HEK293T (cell line): ENCODE data around the gene POLR3GL.

ENCODE experiments used
- CTCF ChIA-PET: fragments of 350-600 bp; formaldehyde crosslinking; extraction: SDS; loops from one replicate; lab custom pipeline; 2021; ENCODE audit warnings: antibody characterized with exemption, inconsistent platforms; lab: Yijun Ruan, JAX
- POLR2A ChIA-PET: fragments of 350-600 bp; formaldehyde crosslinking; extraction: SDS; loops from one replicate; lab custom pipeline; 2020; ENCODE audit warnings: antibody characterized with exemption, inconsistent platforms; lab: Yijun Ruan, JAX
- DNase-seq: peaks from one replicate; pipeline ENCODE4 v3.0.0; 2012; ENCODE audit warnings: mixed read lengths; ENCODE audit errors: extremely low spot score
- ARNT ChIP-seq: fragments of 450-650 bp; IDR thresholded peaks from 2 replicates; pipeline ENCODE4 v1.6.1; 2017; ENCODE audit warnings: mild to moderate bottlenecking
- BHLHE40 ChIP-seq: fragments of 450-650 bp; IDR thresholded peaks from 2 replicates; pipeline ENCODE4 v1.6.1; 2016; ENCODE audit warnings: mild to moderate bottlenecking, moderate library complexity, borderline replicate concordance
- CTBP1 ChIP-seq: fragments of 450-650 bp; IDR thresholded peaks from 2 replicates; pipeline ENCODE4 v1.6.1; 2016; ENCODE audit warnings: borderline replicate concordance
- ELF4 ChIP-seq: fragments of 450-650 bp; IDR thresholded peaks from 2 replicates; pipeline ENCODE4 v1.6.1; 2017; ENCODE audit warnings: antibody characterized with exemption
- FOXA1 ChIP-seq: fragments of 450-650 bp; IDR thresholded peaks from 2 replicates; pipeline ENCODE4 v1.6.1; 2016; ENCODE audit warnings: mild to moderate bottlenecking
- FOXK2 ChIP-seq: fragments of 450-650 bp; IDR thresholded peaks from 2 replicates; pipeline ENCODE4 v1.6.1; 2016; ENCODE audit warnings: mild to moderate bottlenecking
- FOXM1 ChIP-seq: fragments of 450-650 bp; IDR thresholded peaks from 2 replicates; pipeline ENCODE4 v1.6.1; 2017; ENCODE audit warnings: mild to moderate bottlenecking, borderline replicate concordance
- HDGF ChIP-seq: fragments of 450-650 bp; IDR thresholded peaks from 2 replicates; pipeline ENCODE4 v1.6.1; 2017; ENCODE audit warnings: antibody characterized with exemption, borderline replicate concordance
- L3MBTL2 ChIP-seq: fragments of 450-650 bp; conservative IDR thresholded peaks from 2 replicates; pipeline ENCODE4 v1.6.1; 2016; ENCODE audit warnings: mild to moderate bottlenecking
- LEF1 ChIP-seq: fragments of 450-650 bp; IDR thresholded peaks from 2 replicates; pipeline ENCODE4 v1.6.1; 2017; ENCODE audit warnings: mild to moderate bottlenecking, borderline replicate concordance
- SP1 ChIP-seq: fragments of 450-650 bp; IDR thresholded peaks from 2 replicates; pipeline ENCODE4 v1.6.1; 2017
- SUZ12 ChIP-seq: fragments of 450-650 bp; IDR thresholded peaks from 2 replicates; pipeline ENCODE4 v1.6.1; 2016; ENCODE audit warnings: mild to moderate bottlenecking
- TARDBP ChIP-seq: fragments of 450-650 bp; IDR thresholded peaks from 2 replicates; pipeline ENCODE4 v1.6.1; 2016
- ZNF384 ChIP-seq: fragments of 450-650 bp; IDR thresholded peaks from 2 replicates; pipeline ENCODE4 v1.6.1; 2016
- TF ChIP-seq, protein P1 (sequence below): fragments of 450-650 bp; IDR thresholded peaks from 2 replicates; pipeline ENCODE4 v1.6.1; 2016

Gene POLR3GL

GRCh38 chr1:145978854-145979745 is 14.6 kb downstream of the POLR3GL start:
- CTCF ChIA-PET: interaction anchor here (0.9 to 4.6 kb wide), 15 partner anchors 8 to 133 kb away, joined by 3 to 42 read pairs (median 6); partner anchors contain the start of genes ANKRD34A, LIX1L, NUDT17 and POLR3GL
- TF ChIP-seq ZNF384 (no peak), L3MBTL2 (no peak), FOXK2 (no peak), HDGF (0 out of 2 replicates have a peak, but pooled peaks have one; percentile 22), LEF1 (no peak), ELF4 (peak; percentile 20; the same call in 1 of the 2 replicates), SUZ12 (no peak), CTBP1 (no peak), FOXA1 (no peak), ARNT (no peak), BHLHE40 (no peak), SP1 (no peak), FOXM1 (no peak)
- TF ChIP-seq, protein P1, sequence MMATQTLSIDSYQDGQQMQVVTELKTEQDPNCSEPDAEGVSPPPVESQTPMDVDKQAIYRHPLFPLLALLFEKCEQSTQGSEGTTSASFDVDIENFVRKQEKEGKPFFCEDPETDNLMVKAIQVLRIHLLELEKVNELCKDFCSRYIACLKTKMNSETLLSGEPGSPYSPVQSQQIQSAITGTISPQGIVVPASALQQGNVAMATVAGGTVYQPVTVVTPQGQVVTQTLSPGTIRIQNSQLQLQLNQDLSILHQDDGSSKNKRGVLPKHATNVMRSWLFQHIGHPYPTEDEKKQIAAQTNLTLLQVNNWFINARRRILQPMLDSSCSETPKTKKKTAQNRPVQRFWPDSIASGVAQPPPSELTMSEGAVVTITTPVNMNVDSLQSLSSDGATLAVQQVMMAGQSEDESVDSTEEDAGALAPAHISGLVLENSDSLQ: peak; percentile 61
- POLR2A ChIA-PET: interaction anchor here (0.8 to 8.7 kb wide), 15 partner anchors 11 to 87 kb away, joined by 3 to 115 read pairs (median 4); partner anchors contain the start of genes ANKRD34A, PEX11B, POLR3GL and RBM8A
- DNase-seq: peak; percentile 90

- TF ChIP-seq TARDBP (no peak), HDGF (no peak), ELF4 (no peak), FOXA1 (no peak), L3MBTL2 (peak; percentile 51)
- TF ChIP-seq, protein P1: peak; percentile 78; the same call in 1 of the 2 replicates
- POLR2A ChIA-PET: interaction anchor here (0.8 to 8.7 kb wide), 14 partner anchors 11 to 88 kb away, joined by 3 to 115 read pairs (median 4); partner anchors contain the start of genes ANKRD34A, PEX11B, POLR3GL and RBM8A
- CTCF ChIA-PET: interaction anchor here (0.9 to 4.6 kb wide), 13 partner anchors 11 to 134 kb away, joined by 3 to 42 read pairs (median 6); partner anchors contain the start of genes ANKRD34A, LIX1L, NUDT17 and POLR3GL
- DNase-seq: no peak
These were observed 15.4 kb downstream of the POLR3GL start for GRCh38 chr1:145979746-145980456.

DNA sequence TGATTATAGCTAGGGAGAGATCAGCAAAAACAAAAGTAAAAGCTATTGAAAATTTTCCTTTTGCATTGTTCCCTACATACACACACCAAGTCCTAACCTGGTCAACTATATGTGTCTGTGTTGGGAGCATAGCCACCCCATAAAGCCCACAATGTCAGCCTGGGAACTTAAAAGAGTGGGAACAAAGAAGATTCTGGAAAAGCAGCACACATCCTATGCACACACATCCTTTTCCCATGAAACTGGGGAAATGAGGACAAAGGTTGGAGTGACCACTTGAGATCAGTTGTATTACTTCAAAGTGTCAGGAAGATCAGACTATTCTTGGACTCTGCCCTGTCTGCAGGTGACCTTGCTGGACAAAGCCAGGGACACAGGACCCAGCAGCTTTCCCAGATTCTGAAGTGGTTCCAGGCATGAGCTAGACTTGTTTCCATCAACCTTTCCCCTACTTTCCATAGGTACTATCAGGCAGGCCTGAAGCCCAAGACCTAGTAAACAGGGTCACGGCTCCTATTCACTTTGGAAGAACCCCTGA is 16.0 kb downstream of the POLR3GL start:
- ChIA-PET CTCF (interaction anchor here (0.9 to 4.6 kb wide), 8 partner anchors 10 to 135 kb away, joined by 3 to 42 read pairs (median 6); partner anchors contain the start of genes LIX1L and NUDT17), POLR2A (interaction anchor here (0.8 to 8.7 kb wide), 8 partner anchors 10 to 71 kb away, joined by 3 to 115 read pairs (median 14); partner anchors contain the start of genes ANKRD34A, PEX11B, POLR3GL and RBM8A)
- DNase-seq: no peak
- TF ChIP-seq LEF1 (no peak), ZNF384 (no peak)

GRCh38 chr1:145982010-145982723 is 17.7 kb downstream of the POLR3GL start:
- no peak for TF ChIP-seq HDGF
- no peak for TF ChIP-seq SP1
- TF ChIP-seq ZNF384: no peak
- no peak for TF ChIP-seq L3MBTL2
- TF ChIP-seq, protein P1: no peak
- no peak for TF ChIP-seq TARDBP
- TF ChIP-seq FOXA1: no peak
- no peak for TF ChIP-seq ARNT
- no peak for DNase-seq
- CTCF ChIA-PET: interaction anchor here (0.6 to 1.7 kb wide), 2 partner anchors 8 to 25 kb away, joined by 4 to 6 read pairs; no protein-coding TSS in a partner anchor
- POLR2A ChIA-PET: interaction anchor here (1.6 to 8.7 kb wide), 3 partner anchors 8 to 24 kb away, joined by 4 to 115 read pairs (median 54); partner anchors contain the start of genes LIX1L and TXNIP

DNA sequence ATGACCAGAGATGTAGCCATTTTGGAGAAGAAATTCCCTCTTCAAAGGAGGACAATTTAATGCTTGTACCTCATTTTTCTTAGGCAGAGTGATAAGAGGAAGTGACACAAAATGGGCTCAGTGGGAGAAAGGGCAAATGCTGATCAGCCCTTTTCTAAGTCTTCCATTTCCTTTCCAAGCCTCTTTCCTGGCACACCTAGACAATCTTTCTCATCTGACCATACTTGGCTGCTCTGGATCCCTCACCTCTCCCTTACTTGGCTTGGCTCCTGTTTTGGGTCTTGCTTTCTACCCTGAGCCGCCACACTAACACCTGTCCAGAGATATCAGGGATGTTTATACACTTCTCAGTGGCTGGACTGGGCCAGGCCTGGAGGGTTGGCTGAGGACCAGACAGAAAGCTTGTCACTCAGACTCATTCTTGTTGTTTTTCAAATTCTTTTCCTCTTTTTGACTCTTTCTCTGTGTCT is 18.8 kb downstream of the POLR3GL start:
- POLR2A ChIA-PET: interaction anchor here (0.5 to 8.7 kb wide), 4 partner anchors 7 to 20 kb away, joined by 3 to 115 read pairs (median 3); partner anchors contain the start of genes ANKRD34A and POLR3GL
- TF ChIP-seq, protein P1: no peak
- no peak for TF ChIP-seq BHLHE40
- TF ChIP-seq ARNT: no peak
- no peak for DNase-seq
- CTCF ChIA-PET: interaction anchor here (1.5 to 1.7 kb wide), 2 partner anchors 23 to 24 kb away, joined by 3 to 6 read pairs; no protein-coding TSS in a partner anchor
